ENCODE measurements around the gene CCDC187. TPM values are rescaled to one million over a fixed set of nuclear protein-coding genes. Genes with fewer than 3 reads are reported as not detected.

Gene CCDC187
- total RNA-seq, 1 experiment from 2014 or later: not detected

GRCh38 chr9:136258786-136259516 is 44.9 kb downstream of the CCDC187 start:
- Histone ChIP-seq H3K27ac (no peak overlapping the region), H3K27me3 (replicated peaks) (no peaks in the 10 kb centered on the region; the same call in 1 of the 2 replicates), H3K4me3 (no peak overlapping the region), H3K9me3 (replicated peaks) (no peaks in the 10 kb centered on the region), H3K36me3 (no peaks in the 10 kb centered on the region), H3K4me1 (replicated peaks) (no peaks in the 10 kb centered on the region)
- no peak for DNase-seq (ENCODE audit: low read depth in 1 of 2, low spot score in 2 of 2)

DNA sequence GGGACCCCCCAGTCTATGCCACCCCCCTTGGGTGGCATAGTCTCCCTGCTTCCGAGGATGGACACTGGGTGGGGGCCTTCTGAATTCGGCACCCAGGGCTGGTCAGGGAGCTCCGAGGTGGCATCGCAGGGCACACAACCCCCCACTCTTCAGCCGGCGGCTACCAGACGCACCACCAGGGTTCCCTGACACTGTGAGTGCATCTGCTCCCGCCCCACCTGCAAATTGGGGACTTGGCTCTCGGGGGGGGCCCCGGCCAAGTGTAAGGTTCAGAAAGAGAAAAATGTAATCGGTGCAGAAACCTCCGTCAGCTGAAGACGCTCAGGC is 45.6 kb downstream of the CCDC187 start:
- no peak for DNase-seq (ENCODE audit: low read depth in 1 of 2, low spot score in 2 of 2)
- H3K9me3 ChIP-seq (replicated peaks): no peaks in the 10 kb centered on the region
- H3K36me3 ChIP-seq: no peaks in the 10 kb centered on the region
- H3K4me1 ChIP-seq (replicated peaks): no peaks in the 10 kb centered on the region
- no peak overlapping the region for H3K27ac ChIP-seq
- no peak overlapping the region for H3K4me3 ChIP-seq
- no peaks in the 10 kb centered on the region; the same call in 1 of the 2 replicates for H3K27me3 ChIP-seq (replicated peaks)

DNA sequence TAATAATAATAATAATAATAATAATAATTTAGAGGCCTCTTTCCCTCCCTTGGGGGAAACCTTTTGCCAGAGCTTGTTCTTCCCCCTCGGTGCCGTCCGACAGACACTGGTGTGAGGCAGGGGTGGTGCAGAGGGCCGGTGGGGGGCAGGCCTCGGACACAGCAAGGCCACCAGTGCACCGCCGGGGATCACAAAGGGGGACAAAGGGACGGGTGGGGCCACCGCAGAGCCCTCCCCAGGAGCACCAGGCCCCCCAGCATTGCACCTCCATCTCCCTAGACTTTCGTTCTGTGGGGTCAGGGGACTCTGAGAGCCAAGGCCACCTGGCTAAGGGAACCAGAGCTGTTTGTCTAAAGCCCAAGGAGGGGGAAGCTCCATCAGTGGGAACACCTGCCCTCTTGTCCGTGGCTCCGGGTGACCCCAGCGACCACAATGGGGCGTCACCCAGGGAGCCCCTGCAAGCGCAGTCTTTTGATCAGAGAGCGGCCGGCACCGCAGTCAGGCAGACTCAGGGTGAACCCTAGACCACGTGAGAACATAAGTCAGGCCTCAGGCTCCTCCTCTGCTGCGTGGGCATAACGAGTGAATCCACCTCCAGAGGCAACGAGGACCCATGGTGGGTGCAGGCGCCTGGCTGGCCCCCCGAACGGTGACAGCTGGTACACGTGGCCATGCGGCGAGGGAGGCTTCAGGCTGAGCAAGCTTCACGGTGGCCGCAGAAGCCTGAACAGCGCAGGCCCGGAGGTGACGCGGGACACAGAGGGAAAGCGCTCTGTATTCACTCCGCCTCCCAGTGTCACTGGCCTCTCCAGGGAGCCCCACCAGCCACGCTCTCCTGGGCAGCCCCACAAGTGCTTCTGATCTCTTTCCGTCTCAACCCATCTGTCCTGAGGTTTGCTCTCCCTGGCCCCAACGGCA is 46.3 kb downstream of the CCDC187 start:
- Histone ChIP-seq H3K4me1 (replicated peaks) (no peaks in the 10 kb centered on the region), H3K27me3 (replicated peaks) (no peaks in the 10 kb centered on the region; the same call in 1 of the 2 replicates), H3K27ac (no peak overlapping the region), H3K36me3 (no peaks in the 10 kb centered on the region), H3K4me3 (no peak overlapping the region), H3K9me3 (replicated peaks) (no peaks in the 10 kb centered on the region)
- no peak for DNase-seq (ENCODE audit: low read depth in 1 of 2, low spot score in 2 of 2)

DNA sequence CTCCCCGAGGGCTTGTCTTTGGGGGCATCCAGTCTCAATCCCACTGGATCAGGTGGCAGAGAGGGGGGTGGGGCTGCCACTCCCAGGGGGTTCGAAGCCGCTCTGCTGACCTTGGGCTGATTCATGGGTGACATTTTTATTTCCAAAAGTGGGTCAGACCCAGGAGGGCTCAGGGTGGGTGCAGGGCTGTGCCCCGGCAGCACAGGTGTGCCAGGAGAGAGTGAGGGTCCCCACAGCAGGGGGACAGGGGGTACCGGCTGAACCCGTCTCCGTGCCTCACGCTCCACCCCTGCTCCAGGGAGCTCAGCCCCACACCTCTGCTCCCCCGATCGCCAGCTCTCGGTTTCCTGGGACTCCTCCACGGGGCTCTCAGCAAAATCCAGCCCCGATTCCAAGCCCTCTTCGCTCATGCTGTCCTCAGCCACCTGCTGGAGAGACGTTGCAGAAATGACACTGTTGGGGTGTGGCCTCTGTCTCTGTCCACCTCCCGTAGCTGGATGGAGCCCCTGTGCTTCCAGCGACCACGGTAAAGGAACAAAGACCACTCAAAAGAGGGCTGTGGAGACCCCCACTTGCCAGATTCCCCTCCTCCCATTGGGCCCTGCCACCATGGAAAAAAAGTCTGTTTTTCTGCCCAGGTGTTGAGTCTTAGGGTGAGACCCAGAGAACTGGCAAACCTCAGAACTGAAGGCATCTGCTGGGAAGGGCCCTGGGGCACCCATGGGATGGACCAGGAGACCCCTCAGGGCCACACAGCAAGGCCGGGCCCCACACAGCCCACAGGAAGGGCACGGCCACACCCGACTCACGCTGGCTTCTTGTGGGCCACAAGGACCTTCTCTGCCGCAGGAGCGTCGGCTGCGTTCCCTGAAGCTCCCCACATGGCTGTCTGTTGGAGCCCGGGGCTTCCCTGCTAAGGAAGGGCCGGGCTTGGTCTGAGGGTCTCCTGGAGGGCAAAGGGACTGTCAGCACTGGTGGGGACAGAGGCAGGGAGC is 47.7 kb downstream of the CCDC187 start:
- Histone ChIP-seq H3K27ac (no peak overlapping the region), H3K36me3 (no peaks in the 10 kb centered on the region), H3K4me1 (replicated peaks) (no peaks in the 10 kb centered on the region), H3K4me3 (no peak overlapping the region), H3K27me3 (replicated peaks) (no peaks in the 10 kb centered on the region; the same call in 1 of the 2 replicates), H3K9me3 (replicated peaks) (no peaks in the 10 kb centered on the region)
- no peak for DNase-seq (ENCODE audit: low read depth in 1 of 2, low spot score in 2 of 2)

DNA sequence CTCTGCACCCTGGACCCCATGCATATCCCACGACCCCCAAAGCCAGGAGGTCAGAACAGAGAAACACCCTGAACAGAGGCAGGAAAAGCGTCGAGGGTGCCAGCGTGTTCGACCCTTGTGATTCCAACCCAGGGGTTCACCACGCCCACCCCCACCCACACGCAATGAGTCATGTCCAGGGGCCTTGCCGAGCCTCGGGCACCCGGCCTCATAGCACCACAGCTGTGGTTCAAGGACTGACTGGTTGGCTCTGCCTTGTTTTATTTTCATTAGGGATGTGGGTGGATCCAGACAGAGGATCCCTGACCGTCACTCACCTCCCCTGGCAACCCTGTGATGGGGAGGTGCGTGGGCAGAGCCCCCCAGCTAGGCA is 48.7 kb downstream of the CCDC187 start:
- no peak overlapping the region for H3K27ac ChIP-seq
- H3K27me3 ChIP-seq (replicated peaks): peaks cover 3% of the 10 kb centered on the region; the same call in 1 of the 2 replicates
- no peaks in the 10 kb centered on the region for H3K9me3 ChIP-seq (replicated peaks)
- H3K36me3 ChIP-seq: no peaks in the 10 kb centered on the region
- no peak overlapping the region for H3K4me3 ChIP-seq
- no peaks in the 10 kb centered on the region for H3K4me1 ChIP-seq (replicated peaks)
- DNase-seq (ENCODE audit: low read depth in 1 of 2, low spot score in 2 of 2): no peak

GRCh38 chr9:136254381-136255165 is 49.3 kb downstream of the CCDC187 start:
- Histone ChIP-seq H3K36me3 (no peaks in the 10 kb centered on the region), H3K4me1 (replicated peaks) (no peaks in the 10 kb centered on the region), H3K27me3 (replicated peaks) (peaks cover 5% of the 10 kb centered on the region; the same call in 1 of the 2 replicates), H3K27ac (no peak overlapping the region), H3K4me3 (no peak overlapping the region), H3K9me3 (replicated peaks) (no peaks in the 10 kb centered on the region)
- DNase-seq (ENCODE audit: low read depth in 1 of 2, low spot score in 2 of 2): no peak

DNA sequence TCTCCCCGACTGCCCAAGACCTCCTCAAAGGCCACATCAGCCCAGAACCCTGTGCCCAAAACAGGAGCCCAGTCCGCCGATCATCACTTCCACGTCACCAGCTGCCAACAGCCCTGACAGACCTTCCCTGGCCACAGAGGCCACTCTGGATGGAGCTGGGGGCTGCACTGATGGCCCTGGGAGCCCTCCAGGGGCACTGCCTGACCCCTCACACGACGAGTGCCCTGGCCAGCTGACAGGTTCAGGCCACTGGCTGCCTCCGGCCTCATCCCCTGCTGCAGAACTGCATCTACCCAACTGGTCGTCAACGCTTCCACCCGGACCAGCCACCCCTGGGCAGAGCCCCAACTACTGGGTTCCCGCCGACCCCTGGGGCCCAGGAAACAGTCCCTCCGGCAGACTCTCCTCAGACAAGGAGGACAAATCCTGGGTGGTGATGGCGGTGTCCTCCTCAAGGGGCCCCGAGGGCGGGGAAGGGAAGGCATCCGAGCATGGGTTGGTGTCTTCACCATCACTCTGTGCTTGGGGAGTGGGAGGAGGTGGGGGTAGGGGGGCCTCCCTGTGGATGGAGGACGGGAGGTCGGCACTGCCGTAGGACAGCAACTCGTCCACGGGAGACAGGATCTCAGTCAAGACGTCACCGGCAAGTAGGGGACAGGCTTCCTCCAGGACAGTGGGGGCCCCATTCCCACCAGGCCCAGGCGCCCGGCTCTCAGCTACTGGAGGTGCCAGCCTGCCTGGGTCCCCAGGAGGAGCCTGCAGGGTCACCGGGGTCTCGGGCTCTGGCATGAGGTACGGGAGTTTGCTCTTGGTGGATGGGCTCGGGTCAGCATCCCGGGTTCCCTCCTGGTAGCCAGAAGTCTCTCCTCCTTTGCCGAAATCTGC is 50.4 kb downstream of the CCDC187 start:
- peaks cover 5% of the 10 kb centered on the region; the same call in 1 of the 2 replicates for H3K27me3 ChIP-seq (replicated peaks)
- no peaks in the 10 kb centered on the region for H3K4me1 ChIP-seq (replicated peaks)
- no peaks in the 10 kb centered on the region for H3K9me3 ChIP-seq (replicated peaks)
- H3K4me3 ChIP-seq: no peak overlapping the region
- no peak overlapping the region for H3K27ac ChIP-seq
- DNase-seq (ENCODE audit: low read depth in 1 of 2, low spot score in 2 of 2): no peak
- no peaks in the 10 kb centered on the region for H3K36me3 ChIP-seq

GRCh38 chr9:136252846-136253245 is 51.0 kb downstream of the CCDC187 start:
- H3K36me3 ChIP-seq: no peaks in the 10 kb centered on the region
- H3K27me3 ChIP-seq (replicated peaks): peaks cover 5% of the 10 kb centered on the region; the same call in 1 of the 2 replicates
- no peaks in the 10 kb centered on the region for H3K4me1 ChIP-seq (replicated peaks)
- no peak for DNase-seq (ENCODE audit: low read depth in 1 of 2, low spot score in 2 of 2)
- H3K27ac ChIP-seq: no peak overlapping the region
- no peaks in the 10 kb centered on the region for H3K9me3 ChIP-seq (replicated peaks)
- no peak overlapping the region for H3K4me3 ChIP-seq

- Histone ChIP-seq H3K4me1 (replicated peaks) (no peaks in the 10 kb centered on the region), H3K27me3 (replicated peaks) (peaks cover 5% of the 10 kb centered on the region; the same call in 1 of the 2 replicates), H3K36me3 (no peaks in the 10 kb centered on the region), H3K4me3 (no peak overlapping the region), H3K9me3 (replicated peaks) (no peaks in the 10 kb centered on the region), H3K27ac (no peak overlapping the region)
- no peak for DNase-seq (ENCODE audit: low read depth in 1 of 2, low spot score in 2 of 2)
Measured at GRCh38 chr9:136252281-136252680, 51.6 kb downstream of the CCDC187 start.

DNA sequence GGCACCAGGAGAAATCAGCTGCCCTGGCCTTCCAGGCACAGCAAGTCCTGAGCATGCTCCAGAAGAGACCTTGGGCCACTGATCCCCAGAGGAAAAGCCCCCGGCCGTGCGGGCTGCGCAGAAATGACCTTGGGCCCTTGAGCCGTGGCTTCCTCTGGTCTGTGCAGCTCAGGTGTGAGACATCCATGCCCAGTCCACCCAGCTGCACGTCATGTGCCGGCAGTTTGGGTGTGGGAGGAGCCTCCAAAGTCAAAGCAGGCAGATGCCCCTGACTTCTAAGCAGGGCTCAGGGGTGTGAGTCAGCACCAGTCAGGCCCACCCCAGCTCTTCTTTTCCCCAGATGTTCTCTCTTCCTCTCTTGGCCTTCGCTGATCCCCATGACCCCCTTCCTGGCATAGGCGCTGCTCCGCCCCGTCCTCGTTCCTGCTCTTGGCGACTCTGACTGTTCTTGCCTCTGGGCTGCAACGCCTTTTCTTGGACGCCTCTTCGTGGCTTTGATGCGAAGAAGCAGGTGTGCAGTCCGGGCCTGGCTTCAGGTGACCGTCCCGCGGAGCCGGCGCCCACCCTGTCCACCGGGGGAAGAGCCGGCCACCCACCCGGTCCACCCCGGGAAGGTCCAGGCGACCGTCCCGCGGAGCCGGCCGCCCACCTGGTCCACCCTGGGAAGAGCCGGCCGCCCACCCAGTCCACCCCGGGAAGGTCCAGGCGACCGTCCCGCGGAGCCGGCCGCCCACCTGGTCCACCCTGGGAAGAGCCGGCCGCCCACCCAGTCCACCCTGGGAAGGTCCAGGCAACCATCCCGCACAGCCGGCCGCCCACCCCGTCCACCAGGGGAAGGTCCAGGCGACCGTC is 52.4 kb downstream of the CCDC187 start:
- H3K27me3 ChIP-seq (replicated peaks): peaks cover 5% of the 10 kb centered on the region; the same call in 1 of the 2 replicates
- no peak for DNase-seq (ENCODE audit: low read depth in 1 of 2, low spot score in 2 of 2)
- H3K4me3 ChIP-seq: no peak overlapping the region
- no peak overlapping the region for H3K27ac ChIP-seq
- H3K36me3 ChIP-seq: no peaks in the 10 kb centered on the region
- H3K9me3 ChIP-seq (replicated peaks): no peaks in the 10 kb centered on the region
- H3K4me1 ChIP-seq (replicated peaks): no peaks in the 10 kb centered on the region

- Histone ChIP-seq H3K27ac (no peak overlapping the region), H3K4me3 (no peak overlapping the region), H3K27me3 (replicated peaks) (0 out of 2 replicates have a peak, but pooled peaks cover 7% of the 10 kb centered on the region), H3K36me3 (no peaks in the 10 kb centered on the region), H3K9me3 (replicated peaks) (no peaks in the 10 kb centered on the region), H3K4me1 (replicated peaks) (no peaks in the 10 kb centered on the region)
- no peak for DNase-seq (ENCODE audit: low read depth in 1 of 2, low spot score in 2 of 2)
Measured at GRCh38 chr9:136250676-136251075, 53.2 kb downstream of the CCDC187 start.

All from SJSA1 (cell line).